HG03432 (cell line): ENCODE results near the gene NECAP2.
"Not testable (repeated sequence)": the region's sequence is repeated elsewhere in the genome, so short reads cannot be mapped to it uniquely, and the experiment has no call there.

ENCODE experiments used
- ATAC-seq: cut with Tn5 transposase; IDR thresholded peaks from one replicate; pipeline ENCODE4 v1.9.1; 2021; ENCODE audit warnings: mild to moderate bottlenecking, moderate library complexity; ENCODE audit not compliant: unreplicated experiment

NECAP2 gene

GRCh38 chr1:16492937-16493336 is 52.4 kb downstream of the NECAP2 start:
- not testable (repeated sequence) for ATAC-seq

DNA sequence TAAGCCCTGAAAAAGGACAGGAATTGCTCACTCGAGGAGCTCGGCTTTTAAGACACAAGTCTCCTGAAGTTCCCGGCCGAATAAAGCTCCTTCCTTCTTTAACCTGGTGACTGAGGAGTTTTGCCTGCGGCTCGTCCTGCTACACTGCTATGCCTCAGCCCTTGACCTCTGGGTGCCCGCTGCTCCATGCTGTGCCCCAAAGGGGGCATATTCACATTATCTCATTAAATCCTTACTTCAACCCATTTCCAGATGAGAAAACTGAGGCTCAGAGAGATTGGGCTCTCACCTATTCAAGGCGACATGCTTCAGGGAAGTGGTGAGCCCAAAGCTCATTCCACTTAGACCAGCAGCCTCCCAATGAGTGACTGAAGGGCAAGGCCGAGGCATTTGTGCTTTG is 53.2 kb downstream of the NECAP2 start:
- ATAC-seq: not testable (repeated sequence)

- ATAC-seq: not testable (repeated sequence)
These were observed 57.0 kb downstream of the NECAP2 start for GRCh38 chr1:16497474-16497904.

GRCh38 chr1:16498047-16498446 is 57.5 kb downstream of the NECAP2 start:
- not testable (repeated sequence) for ATAC-seq

- peak; percentile 89 for ATAC-seq
These were observed 58.3 kb downstream of the NECAP2 start for GRCh38 chr1:16498573-16499413.

DNA sequence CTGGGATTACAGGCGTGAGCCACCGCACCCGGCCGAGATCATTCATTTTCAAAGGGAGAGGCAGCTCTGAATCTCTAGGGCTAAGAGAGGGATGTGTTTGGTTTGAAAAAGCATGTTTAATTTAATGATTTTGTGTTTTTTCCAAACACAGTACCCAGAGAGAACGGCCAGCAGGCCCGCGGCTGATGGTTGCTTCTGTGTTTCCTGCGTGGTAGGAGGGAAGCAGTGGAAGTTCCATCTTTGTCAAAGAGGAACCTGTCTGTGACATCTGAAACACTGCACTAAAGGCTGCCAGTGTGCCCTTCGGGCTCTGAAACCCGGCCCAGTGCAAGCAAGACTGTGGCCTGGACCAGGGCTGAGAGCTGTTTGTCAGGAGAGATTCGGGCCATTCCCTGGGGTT is 59.9 kb downstream of the NECAP2 start:
- ATAC-seq: not testable (repeated sequence)

GRCh38 chr1:16500975-16501374 is 60.5 kb downstream of the NECAP2 start:
- ATAC-seq: not testable (repeated sequence)

GRCh38 chr1:16501446-16501845 is 60.9 kb downstream of the NECAP2 start:
- ATAC-seq: not testable (repeated sequence)

DNA sequence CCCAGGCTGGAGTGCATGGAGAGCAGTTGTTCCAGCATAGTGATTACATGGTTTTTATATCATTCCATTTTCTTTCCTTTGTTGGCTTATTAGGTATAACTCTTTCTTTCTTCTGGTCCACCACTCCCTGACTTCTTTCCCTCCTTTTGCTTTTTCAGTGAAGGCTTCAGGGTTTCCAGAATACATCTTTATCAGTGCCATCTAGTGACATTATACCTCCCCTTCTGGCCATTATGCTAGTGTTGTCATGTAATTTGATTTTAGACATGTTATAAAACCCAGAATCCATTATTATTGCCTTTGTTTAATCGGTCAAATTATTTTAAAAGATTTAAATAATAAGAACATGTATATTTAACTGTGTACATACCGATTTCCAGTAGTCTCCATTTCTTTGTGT is 63.0 kb downstream of the NECAP2 start:
- no peak for ATAC-seq

DNA sequence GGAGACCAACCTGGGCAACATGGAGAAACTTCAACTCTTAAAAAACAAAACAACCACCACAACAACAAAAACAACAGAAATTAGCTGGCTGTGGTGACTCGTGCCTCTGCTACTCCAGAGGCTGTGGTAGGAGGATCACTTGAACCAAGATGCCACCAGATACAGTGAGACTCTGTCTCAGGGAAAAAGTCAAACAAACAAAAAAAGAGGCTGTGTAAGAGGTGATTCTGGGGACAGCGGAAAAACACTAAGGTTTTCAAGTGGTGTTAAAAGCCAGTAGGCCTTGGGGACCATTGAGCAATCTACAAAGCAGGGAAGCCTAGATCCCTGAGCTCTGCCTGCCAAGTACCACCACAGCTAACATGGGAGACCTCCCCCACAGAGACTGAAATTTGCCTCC is 65.3 kb downstream of the NECAP2 start:
- not testable (repeated sequence) for ATAC-seq

- not testable (repeated sequence) for ATAC-seq
These were observed 66.0 kb downstream of the NECAP2 start for GRCh38 chr1:16506364-16507136.

GRCh38 chr1:16508861-16509445 is 68.4 kb downstream of the NECAP2 start:
- not testable (repeated sequence) for ATAC-seq
